NCI-H2227 treated with DMSO at 0.1 percent for 48 hours (cell line): ENCODE measurements around the gene TPO.
"Not testable (repeated sequence)": the region's sequence is repeated elsewhere in the genome, so short reads cannot be mapped to it uniquely, and the experiment has no call there.

ENCODE experiments used
- DNase-seq: peaks from one replicate; lab custom pipeline; 2025; lab: John Stamatoyannopoulos, UW

TPO gene

GRCh38 chr2:1405124-1405523 lies 8.1 kb upstream of the TPO start:
- no peak for DNase-seq

- no peak for DNase-seq
Observed at GRCh38 chr2:1405967-1406366, 7.3 kb upstream of the TPO start.

- DNase-seq = no peak
Observed at GRCh38 chr2:1406434-1406833, 6.8 kb upstream of the TPO start.

GRCh38 chr2:1407950-1408675 lies 5.2 kb upstream of the TPO start:
- no peak for DNase-seq

- no peak for DNase-seq
Observed at GRCh38 chr2:1414121-1414520, 858 bp downstream of the TPO start.

GRCh38 chr2:1414901-1415300 lies 1.6 kb downstream of the TPO start:
- DNase-seq = not testable (repeated sequence)

GRCh38 chr2:1415501-1415900 lies 2.2 kb downstream of the TPO start:
- no peak for DNase-seq

- no peak for DNase-seq
Observed at GRCh38 chr2:1418566-1418965, 5.3 kb downstream of the TPO start.

- DNase-seq = no peak
Observed at GRCh38 chr2:1420746-1421480, 7.7 kb downstream of the TPO start.

GRCh38 chr2:1421731-1422130 lies 8.5 kb downstream of the TPO start:
- no peak for DNase-seq

- DNase-seq = no peak
Observed at GRCh38 chr2:1422131-1422530, 8.9 kb downstream of the TPO start.

GRCh38 chr2:1422716-1423285 lies 9.5 kb downstream of the TPO start:
- DNase-seq = no peak

- DNase-seq = no peak
Observed at GRCh38 chr2:1427086-1427485, 13.8 kb downstream of the TPO start.

GRCh38 chr2:1429895-1430294 lies 16.6 kb downstream of the TPO start:
- DNase-seq = no peak

GRCh38 chr2:1430491-1430890 lies 17.2 kb downstream of the TPO start:
- DNase-seq = no peak

- no peak for DNase-seq
Observed at GRCh38 chr2:1431886-1432400, 18.7 kb downstream of the TPO start.

- no peak for DNase-seq
Observed at GRCh38 chr2:1432726-1433125, 19.5 kb downstream of the TPO start.

- DNase-seq = no peak
Observed at GRCh38 chr2:1436369-1436768, 23.1 kb downstream of the TPO start.

- no peak for DNase-seq
Observed at GRCh38 chr2:1437101-1437500, 23.8 kb downstream of the TPO start.

GRCh38 chr2:1437537-1437936 lies 24.3 kb downstream of the TPO start:
- DNase-seq = no peak

- no peak for DNase-seq
Observed at GRCh38 chr2:1438972-1439371, 25.7 kb downstream of the TPO start.

- DNase-seq = no peak
Observed at GRCh38 chr2:1440581-1440980, 27.3 kb downstream of the TPO start.

- DNase-seq = no peak
Observed at GRCh38 chr2:1446301-1446700, 33.0 kb downstream of the TPO start.
